ENCODE data around the gene DOHH.

The DOHH gene

DNA sequence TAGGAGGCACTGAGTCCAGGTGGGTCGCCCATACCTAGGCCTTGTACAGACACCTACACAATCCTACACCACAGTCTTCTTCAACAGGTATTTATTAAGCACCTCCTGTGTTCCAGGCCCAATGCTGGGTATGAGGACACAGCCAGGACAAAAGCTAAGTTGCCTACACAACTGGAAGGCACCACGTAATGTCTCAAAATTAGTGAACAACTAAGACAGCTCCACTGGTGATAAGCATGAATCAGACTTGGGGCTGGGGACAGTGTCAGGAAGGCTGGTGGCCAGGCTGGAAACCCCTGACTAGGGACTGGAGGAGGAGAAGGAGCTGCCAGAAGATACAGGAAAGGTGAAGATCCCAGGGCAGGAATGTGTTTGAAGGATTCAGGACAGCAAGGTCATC is 22.5 kb downstream of the DOHH start:
- no peak for DNase-seq (ENCODE audit: low spot score)

DNA sequence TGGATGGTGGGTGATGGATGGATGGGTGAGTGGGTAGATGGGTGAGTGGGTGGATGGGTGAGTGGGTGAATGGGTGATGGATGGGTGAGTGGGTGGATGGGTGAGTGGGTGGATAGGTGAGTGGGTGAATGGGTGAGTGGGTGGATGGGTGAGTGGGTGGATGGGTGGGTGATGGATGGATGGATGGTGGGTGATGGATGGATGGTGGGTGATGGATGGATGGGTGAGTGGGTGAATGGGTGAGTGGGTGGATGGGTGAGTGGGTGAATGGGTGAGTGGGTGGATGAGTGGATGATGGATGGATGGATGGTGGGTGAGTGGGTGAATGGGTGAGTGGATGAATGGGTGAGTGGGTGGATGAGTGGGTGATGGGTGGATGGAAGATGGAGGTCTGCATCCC is 23.0 kb downstream of the DOHH start:
- DNase-seq (ENCODE audit: low spot score) = no peak

DNA sequence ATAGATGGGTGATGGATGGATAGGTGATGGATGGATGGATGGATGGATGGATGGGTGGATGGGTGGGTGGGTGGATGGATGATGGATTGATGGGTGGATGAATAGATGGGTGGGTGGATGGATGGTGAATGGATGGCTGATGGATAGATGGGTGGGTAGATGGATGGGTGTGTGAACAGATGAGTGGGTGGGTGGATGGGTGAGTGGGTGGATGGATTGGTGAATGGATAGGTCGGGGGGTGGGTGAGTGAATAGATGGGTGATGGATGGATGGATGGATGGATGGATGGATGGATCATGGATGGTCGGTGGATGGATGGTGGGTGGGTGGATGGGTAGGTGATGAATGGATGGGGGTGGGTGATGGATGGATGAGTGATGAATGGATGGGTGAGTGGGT is 23.6 kb downstream of the DOHH start:
- DNase-seq (ENCODE audit: low spot score) = no peak

DNA sequence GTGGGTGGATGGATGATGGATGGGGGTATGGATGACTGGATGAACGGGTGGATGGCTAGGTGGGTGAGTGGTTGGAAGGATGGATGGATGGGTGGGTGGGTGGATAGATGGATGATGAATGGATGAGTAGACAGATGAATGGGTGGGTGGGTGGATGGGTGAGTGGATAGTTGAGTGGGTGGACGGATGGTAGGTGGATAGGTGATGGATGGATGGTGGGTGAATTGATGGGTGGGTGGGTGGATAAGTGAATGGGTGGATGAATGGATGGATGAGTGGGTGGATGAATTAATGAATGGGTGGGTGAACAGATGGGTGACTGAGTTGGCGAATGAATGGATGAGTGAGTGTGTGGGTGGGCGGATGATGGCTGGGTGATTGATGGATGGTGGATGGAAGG is 25.0 kb downstream of the DOHH start:
- no peak for DNase-seq (ENCODE audit: low spot score)

DNA sequence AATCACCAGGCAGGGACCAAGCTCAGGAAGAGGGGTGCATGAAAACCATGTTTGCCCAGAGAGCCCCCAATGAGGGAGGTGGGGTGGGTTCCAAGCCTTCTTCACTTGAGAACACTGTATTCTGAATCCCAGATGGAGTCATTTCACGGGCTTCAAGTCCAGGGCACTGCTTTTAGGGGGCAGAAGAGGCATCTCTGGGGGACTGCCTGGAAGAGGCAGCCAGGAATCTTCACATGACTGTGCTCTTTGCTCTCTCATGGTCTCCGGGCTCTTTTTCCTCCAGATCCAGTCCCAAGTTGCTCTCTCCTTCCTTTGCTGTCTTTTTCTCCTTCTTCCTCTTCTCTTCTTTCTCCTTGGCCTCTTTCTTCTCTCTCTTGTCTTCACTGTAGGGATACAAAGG is 25.9 kb downstream of the DOHH start:
- no peak for DNase-seq (ENCODE audit: low spot score)

DNA sequence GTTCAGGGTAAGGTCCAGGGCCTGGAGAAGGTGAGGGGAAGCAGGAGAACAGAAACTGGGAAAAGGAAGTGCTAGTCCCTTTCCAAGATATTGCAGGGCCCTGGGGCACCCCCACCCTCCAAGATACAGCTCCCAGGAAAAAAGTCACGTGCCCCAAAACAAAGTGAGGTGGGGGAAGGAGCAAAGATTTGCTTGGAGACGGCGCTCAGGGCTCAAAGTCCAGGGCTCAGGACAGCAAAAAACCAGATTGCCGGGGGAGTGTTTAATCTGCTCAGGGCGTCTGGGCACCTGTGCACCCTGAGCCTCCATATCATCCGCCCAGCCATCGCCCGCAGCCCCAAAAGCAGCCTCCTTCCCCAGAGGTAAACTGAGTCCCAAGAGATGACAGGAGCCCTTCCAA is 26.5 kb downstream of the DOHH start:
- DNase-seq (ENCODE audit: low spot score) = no peak

- DNase-seq (ENCODE audit: low spot score) = peak; percentile 16
These were observed 28.4 kb downstream of the DOHH start for GRCh38 chr19:3471954-3472655.

DNA sequence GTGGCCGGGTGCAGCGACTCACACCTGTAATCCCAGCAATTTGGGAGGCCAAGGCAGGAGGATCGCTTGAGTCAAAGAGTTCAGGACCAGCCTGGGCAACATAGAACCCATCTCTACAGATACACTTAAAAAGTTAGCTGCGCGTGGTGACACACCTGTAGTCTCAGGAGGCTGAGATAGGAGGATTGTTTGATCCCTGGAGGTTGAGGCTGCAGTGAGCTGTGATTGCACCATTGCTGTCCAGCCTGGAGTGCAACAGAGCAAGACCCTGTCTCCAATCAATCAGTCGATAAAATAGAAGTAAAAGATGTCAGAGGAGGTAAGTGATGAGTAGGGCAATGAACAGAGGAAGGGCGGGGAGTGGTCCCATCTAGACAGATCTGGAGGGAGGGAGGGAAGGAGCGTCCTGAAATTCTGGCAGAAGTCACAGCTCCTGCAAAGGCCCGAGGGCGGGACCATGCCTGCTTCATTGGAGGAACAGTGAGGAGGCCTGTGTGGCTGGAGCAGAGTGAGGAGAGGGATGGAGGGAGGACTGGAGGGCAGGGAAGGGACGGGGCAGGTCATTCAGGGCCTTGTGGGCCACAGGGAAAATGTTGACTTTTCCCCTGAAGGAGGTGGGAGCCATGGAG is 29.9 kb downstream of the DOHH start:
- no peak for DNase-seq (ENCODE audit: low spot score)

DNA sequence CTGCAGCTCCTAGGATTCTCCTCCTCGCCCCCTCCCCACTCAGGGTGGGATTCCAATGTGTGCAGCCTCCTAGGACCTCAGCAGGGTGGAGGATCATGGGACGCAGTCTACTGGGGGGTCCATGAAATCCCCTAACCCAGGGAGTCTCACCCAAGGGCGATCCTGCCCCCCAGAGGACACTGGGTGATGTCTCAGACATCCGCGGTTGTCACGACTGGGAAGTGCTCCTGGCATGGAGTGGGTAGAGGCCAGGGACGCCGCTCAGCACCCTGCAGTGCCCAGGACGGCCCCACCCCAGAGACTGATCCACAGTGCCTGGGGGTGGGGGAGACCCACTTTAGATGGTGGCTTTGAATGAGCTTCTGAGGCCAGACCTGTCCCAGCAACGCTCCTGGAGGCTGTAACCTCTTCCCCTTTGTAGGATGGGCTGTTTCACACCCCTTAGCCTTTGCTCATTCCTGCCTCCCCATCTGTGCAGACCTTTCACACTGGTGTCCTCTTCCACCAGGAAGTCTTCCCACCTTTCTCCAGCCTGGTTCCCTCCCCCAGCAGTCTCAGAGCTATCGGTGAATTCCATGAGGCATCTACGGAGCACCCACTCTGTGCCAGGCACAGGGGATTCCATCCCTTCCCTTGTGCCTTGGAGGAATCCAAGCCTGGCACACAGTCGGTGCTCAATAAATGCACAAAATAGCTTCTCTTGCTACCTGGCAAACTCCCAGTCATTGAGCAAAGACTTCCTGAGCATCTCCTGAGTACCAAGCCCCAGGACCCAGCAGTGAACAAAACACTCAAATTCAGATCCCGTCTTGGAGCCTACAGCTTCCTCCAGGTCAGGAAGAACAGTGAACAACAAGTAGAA is 30.6 kb downstream of the DOHH start:
- no peak for DNase-seq (ENCODE audit: low spot score)

DNA sequence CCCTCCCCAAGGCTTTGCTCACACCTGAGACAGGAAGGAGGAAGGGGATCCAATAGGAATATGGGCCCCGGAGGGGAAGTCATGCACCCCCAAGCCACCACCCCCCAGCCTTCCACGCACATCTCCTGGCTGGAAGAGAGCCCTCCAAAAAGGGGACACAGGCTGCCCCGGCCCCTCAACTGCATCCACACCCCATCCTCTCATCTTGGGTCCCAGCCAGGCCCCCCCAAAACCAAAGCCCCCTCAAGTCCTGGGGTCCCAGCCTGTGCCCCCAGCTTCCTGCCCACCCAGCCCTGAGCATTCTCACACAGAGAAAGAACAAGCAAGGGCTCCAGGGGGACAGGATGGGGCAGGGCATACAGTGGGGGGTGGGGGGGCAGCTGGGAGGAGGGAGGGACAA is 32.3 kb downstream of the DOHH start:
- no peak for DNase-seq (ENCODE audit: low spot score)

DNA sequence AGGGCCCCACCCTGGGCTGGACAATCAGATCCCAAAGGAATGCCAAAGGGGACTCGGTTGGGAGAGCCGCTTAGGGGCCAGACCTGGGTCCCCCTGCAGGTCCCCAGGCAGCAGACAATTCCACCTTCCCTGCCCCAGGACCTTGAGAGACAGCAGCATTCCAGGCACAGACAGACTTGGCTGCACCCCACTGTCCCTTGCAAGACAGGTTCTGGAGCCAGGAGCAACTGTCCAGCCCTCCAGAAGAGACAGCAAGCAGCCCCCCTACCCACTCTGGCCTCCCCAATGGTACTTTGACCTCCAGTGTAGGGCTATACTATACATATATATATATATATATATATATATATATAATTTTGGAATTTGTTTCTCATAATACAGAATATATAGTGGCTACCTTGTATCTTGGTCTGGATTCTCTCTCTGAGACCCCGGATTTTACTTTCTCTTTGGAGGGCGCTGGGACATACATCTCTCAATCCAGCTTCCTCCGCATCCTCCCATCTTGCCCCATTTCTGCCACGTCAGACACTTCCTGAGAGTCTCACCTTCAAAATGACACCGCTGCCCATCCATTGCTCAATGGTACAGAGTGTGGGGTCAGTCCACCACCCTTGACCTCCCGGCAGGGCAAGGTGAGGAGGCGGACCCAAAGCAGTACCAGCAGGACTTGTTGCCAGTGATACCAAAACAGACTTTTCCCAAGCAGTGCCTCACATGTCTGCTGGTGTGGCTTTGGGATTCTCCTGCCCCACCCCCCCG is 32.9 kb downstream of the DOHH start:
- DNase-seq (ENCODE audit: low spot score) = no peak

GRCh38 chr19:3466635-3467034 is 33.8 kb downstream of the DOHH start:
- DNase-seq (ENCODE audit: low spot score) = no peak

DNA sequence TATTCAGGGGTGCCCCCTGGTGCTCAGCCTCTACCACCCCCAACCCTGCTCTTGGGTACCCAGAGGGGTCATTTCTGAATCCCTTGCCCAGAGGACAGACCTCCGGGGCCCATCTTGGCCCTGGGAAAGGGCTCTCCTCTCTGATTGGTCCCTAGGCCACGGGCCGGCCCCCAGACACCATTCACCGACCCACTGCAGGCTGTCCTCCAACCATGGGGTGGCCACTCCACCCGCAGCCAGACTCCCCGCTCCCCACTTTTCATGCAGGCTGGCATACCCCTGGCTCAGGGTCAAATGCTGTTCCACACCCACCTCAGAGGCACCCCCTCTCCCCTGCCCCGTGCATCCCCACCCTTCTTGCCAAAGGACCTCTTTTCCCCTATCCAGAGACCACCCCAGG is 34.9 kb downstream of the DOHH start:
- DNase-seq (ENCODE audit: low spot score) = no peak

DNA sequence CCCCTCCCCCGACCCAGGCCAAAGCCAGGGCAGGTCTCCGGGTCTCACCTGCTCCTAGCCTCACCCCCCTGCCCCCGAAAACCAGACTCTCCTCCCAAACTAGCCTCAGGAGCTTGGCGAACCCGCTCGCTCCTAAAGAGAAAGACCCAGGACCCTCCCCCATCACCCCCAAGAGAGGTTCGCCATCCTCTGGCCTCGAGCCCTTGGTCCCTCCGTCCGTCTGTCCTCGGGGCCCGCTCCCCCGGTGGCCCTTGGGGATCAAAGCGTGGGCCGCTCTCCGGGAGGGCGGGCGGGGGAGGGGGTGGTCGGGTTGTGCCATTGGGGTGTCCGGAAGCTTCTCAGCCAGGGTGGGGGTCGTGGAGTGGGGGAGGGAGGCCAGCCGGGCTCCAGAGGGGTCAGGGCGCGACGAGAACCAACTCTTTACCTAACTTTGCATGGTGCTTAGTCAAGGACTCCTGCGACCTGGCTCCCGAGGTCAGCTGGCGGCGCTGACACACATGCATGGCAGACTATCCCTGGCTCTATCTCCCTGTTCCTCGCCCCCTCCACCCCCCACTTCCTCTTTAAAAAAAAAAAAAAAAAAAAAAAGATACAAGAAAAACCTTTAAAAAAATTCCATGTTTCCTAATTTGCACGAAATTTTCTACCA is 35.8 kb downstream of the DOHH start:
- no peak for DNase-seq (ENCODE audit: low spot score)

GRCh38 chr19:3463714-3464586 is 36.5 kb downstream of the DOHH start:
- no peak for DNase-seq (ENCODE audit: low spot score)

DNA sequence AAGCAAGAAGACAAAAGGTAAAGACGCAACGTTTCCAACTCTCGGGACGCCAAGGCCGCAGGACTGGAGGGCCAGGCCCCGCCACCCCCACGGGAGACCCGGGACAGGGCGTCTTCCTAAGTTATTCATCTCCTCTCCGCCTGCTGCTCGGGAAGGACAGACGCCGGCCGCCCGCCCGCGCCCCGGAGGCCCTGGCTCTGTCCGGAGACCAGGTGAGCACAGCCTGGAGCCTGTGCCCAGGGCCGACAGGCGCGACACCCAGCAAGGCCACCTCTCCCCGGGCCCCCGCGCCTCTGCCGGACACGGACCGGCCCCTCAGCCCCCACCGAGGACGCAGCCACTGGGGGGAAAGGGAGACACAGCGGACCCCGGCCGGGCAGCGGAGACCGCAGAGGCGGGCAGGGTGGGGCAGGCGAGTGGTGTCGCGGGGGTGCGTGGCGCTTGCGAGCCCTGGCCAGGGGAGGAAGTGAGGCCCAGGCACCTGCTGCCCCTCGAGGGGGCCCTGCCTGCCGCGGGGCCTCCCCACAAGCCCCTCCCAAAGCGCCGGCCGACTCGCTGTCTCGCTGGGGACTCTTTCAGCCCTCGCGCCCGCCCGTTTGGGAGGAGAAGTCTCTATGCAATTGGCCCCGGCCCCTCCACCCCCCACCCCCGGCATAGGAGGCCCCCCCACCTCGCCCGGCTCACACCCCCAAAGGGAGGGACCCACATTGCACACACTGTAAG is 37.3 kb downstream of the DOHH start:
- DNase-seq (ENCODE audit: low spot score) = no peak

- no peak for DNase-seq (ENCODE audit: low spot score)
These were observed 40.4 kb downstream of the DOHH start for GRCh38 chr19:3459965-3460582.

DNA sequence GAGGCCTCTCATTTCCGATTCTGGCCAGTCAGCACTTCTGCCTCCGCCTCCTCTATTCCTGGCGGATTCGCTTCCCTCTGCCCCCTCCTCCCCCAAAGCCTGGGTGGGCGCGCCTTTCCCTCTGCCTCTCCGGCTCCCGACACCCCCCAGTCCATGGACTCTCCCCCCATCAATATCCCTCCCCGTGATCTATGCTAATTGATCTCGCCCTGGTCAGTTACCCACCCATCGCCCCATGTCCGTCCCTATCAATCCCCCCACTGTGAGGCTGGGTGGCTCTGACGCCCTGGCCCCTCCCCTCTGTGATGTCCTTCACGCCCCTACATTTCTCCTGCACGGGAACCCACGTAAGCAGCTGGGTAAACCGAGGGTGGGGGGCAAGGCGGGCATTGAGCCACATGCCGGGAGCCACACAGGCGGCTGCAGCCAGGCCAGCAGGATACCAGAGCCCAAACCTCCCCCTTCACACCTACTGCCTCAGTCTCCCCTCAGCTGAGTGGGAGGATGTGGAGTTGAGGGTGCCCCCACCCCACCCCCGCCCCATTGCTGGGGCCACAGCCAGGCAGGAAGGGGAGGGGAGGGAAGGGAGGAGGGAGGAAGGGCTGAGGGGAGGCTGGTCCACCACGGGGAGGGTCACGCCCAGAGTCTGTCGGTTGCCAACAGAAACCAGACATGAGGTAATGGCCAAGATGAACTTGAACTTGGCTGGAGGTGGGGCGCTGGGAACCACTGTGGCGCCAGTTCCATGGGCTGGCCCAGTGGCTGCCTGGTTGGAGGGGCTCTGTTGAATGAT is 41.2 kb downstream of the DOHH start:
- no peak for DNase-seq (ENCODE audit: low spot score)
